HG03060 (cell line): ENCODE measurements around the gene WNK1.
"Not testable (repeated sequence)": the region's sequence is repeated elsewhere in the genome, so short reads cannot be mapped to it uniquely, and the experiment has no call there.

Experiments used
- ATAC-seq: cut with Tn5 transposase; IDR thresholded peaks from one replicate; pipeline ENCODE4 v1.9.1; 2021; ENCODE audit warnings: low read depth, moderate number of reproducible peaks; ENCODE audit not compliant: unreplicated experiment

WNK1 gene

DNA sequence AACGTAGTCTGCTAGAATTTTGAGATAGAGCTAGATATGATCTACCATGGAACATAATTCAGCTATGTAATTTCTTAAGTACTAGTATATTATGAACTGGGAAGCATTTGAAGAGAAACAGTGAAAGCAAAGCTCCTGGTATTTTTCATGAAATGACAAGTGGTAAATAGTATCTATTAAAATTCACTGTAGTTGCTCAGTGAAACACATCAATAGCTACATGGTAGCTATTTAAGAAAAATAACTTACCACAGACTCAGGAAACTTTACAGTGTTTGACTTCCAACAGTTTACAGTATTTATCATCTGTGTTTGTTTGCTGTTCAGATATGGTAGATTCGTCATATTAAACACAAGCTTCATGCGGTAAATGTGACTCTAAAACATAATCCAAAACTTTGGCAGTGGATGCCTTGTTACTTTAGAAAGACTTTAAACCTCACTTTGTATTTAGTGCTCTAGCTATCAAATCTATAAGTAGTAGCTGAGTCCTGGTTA, 25.2 kb downstream of the WNK1 start:
- no peak for ATAC-seq

DNA sequence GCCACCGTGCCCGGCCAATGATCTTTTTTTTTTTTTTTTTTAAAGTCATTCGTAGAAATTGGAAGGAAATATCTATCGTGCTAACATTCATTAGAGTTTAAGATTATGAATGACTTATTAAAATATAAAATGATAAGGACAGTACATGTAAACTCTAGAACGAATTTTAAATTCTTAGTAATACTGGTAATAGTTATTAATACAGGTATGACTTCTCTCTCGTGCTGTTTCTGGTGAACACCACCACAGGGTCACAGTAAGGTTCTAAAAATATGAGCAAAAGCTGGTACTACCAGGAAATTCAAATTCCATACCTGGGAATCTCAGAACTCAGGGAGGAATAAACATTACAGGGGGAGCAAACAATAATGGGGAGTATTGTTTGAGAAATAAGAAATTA, 26.2 kb downstream of the WNK1 start:
- no peak for ATAC-seq

DNA sequence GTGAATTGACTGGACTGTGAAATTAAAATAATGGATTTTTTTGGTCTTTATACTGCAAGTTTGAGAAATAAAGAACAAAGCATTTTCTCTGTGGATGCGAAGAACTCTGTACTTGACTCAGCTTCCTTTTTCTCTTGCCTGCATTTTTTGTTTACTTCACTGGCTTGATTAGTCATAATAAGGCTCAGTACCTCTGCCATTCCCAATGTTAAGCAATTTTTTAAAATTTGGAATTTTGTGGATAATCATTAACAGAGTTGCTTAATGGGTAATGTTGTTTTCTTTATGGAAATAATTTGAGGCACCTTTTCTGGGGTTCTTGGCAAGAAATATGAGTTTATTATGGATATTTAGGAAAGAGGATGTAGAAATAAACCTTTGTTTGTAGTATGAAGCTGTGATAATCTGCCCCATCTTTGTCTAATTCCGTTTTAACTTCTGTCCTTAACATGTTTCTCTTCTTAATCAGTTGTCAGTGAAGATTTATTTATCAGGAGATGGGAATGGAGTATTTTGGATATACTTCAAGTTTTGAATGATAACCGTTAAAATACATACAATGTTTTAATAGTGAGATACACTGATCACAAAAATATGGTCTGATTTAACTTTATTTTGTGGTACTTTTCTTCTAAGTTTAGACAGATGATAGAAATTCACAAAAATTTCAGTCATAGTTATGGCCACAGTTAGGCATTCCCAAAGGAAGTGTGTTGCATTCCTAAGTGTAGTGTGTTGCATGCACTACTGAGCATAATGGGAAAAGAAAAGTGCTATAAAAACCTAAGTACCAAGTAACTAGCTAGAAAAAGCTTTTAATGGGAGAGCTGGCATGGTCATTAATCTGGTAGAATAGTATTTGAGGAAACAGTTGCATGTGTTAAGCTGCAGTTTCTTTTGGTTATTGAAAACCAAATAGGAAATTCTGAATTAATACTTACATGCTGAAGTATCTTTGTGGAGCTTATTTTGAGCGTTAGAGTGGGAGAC, 27.7 kb downstream of the WNK1 start:
- no peak for ATAC-seq

DNA sequence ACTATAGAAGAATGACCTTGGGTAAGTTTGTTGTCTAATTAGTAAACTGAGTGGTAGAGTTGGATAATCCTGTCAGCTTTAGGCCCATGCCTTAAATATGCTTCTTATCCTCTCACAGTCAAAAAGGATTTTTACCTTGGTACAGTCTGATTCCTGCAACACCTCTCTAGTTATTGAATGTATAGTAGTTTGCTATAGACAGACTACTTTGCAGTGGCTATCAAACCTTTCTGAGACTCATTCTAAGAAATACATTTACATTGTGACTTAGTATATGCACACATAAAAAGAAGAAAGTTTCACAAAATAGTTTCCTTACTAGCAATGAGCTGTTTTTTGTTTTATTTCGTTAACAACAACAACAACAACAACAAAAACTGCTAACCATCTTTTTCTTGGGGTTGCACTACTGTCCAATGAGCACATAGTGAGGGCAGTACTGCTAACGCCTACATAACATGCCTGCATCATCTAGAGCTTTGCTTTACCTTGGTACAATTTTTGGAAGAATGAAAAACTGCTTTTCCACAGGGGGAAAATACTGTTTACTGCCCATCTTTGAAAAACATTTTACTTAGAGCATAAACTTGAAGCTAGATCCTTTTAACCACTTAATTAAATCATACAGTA, 28.5 kb downstream of the WNK1 start:
- ATAC-seq: no peak

DNA sequence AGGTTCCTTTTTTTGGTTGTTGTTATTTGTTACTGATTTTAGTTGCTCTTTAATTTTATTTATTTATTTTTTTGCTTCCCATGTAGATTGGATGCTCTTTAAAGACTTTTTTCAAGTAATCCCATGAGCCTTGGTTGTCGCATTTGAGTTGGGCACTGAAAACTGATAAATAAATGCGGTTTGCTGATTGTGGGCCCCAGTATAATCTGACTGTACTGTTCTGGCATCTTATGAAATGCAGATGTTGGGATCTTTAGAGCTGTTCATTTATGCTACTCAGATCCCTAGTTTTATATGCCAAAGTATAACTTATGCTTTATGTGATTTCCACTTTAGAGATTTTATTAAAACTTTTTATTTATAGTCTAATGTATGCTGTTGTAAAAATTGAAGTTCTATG, 33.3 kb downstream of the WNK1 start:
- ATAC-seq: no peak

DNA sequence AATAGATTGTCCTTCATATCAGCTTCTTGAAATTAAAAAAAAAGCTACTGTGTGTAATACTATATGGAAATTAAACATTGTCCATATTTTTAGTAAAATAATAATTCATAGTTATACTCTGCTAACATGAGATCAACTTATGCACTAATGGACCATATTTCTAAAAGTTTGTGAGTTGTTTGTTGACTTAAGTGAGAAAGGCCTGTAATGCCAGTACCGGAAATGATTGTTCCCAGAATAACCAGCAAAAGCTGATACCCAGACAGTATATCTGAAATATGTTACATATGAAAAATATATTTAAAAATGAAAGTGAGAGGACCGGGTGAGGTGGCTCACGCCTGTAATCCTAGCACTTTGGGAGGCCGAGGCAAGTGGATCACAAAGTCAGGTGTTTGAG, 35.9 kb downstream of the WNK1 start:
- no peak for ATAC-seq

DNA sequence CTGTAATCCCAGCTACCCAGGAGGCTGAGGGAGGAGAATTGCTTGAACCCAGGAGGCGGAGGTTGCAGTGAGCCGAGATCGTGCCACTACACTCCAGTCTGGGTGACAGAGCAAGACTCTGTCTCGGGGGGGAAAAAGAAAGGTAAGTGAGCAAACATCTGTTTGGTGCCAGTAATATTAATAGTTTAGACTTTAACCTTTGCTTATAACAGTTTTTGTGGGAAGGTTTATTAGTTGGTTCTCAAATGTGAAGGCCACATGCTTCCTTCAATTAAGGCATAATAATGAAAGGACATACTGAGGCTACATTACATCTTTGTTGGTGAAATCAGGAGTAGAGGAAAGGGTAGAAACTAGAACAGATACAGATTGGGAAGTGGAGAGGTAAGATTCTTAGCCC, 36.4 kb downstream of the WNK1 start:
- not testable (repeated sequence) for ATAC-seq

DNA sequence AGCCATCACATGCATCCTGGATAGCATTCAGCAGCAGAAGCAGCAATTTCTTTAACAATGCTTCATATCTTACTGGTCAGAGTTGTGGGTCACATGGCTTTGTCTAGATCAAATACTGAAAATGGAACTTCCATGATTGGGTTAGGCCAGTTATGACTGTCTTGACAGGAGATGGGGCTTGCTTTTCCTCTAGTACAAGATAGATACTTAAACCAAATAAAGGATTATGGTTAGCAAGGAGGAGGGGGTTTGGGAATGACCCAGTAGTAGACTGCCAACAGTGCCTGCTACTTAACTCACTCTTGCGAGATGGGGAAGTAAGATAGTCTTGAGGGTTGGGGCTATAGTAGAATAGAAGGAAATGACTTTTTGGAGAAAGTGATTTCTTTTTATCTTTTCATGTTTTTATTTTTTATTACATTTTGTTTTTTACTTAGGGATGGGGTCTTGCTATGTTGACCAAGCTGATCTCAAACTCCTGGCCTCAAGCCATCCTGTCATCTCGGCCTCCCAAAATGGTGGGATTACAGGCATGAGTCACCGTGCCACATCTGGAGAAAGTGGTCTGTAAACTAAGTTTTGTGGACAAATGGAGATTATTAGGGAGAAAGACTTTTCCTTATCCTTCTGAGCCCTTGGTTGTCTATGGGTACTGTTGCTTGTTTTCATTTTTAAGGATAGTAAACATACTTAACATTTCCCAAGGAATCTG, 37.6 kb downstream of the WNK1 start:
- ATAC-seq: no peak

DNA sequence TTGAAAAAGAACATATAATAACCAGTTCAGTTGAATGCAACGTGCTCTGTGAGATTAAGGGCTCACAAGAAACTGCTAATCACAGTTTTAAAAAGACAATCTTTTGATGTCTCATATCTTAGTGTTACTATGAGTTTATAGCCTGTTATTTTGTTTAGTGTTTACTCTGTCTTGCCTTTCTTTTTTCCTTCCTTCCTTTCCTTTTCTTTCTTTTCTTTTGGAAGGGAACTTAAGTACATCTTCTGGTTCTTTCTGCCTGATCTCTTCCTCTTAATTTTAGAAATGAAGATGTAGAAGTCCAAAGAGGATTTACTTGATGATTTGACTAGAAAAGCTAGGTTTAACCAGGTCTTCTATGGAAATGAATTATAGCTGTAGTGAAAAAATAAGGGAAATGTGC, 38.2 kb downstream of the WNK1 start:
- ATAC-seq: no peak

DNA sequence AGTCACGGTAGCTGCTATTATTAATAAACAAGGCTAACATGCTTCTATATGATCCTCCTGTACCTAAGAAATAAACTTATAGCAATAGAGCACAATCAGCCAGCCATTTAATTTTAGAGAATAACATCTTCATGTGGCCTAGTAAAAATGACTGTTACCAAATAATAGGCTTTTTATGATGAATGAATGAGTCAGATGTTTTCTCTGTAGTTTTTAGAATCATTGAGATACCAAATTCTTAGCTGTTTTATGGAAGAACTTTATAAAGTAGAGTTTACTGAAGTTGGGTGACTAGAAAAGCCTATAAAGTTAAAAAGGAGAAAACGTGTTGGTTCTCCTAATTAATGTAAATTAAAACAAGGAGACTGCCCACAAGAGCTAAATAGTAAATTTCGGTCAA, 40.7 kb downstream of the WNK1 start:
- no peak for ATAC-seq

DNA sequence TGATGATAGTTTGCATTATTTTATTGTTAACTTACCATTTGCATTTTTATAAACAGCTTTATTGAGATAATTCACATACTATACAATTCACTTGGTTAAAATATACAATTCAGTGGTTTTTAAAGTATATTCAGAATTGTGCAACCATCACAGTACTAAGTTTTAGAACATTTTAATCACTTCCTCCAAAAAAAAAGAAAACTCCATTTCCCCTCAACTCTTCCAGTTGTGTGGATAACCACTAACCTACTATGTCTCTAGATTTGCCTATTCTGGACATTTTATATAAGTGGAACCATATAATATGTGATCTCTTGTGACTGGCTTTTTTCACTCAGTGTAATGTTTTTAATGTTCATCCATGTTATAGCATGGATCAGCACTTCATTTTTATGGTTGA, 41.3 kb downstream of the WNK1 start:
- ATAC-seq: no peak

DNA sequence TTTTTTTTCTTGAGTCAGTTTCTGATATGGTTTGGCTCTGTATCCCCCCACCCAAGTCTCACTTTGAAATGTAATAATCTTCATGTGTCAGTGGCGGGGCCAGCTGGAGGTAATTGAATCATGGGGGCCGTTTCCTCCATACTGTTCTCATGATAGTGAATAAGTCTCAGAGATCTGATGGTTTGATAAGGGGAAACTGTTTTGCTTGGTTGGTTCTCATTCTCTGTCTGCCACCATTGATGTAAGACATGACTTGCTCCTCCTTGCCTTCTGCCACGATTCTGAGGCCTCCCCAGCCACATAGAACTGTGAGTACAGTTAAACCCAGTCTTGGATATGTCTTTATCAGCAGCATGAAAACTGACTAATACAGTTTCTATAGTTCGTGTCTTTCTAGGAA, 42.9 kb downstream of the WNK1 start:
- no peak for ATAC-seq

DNA sequence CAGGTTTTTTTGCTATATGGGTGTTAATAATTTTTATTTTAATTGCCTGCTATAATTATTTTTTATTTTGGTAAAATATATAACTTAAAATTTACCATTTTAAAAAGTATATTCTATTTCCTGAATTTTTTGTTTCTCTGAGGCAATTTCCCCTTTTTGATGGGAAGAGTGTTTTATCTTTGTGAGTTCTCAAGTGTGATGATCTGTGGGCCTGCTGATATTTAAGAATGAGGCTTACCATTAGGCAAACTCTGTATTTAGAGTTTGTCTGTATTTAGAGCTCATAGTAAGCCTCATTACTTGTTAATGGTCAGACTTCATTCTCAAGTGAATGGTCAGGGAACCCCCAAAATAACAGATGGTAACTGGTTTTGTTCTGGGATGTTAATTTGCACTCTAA, 48.0 kb downstream of the WNK1 start:
- no peak for ATAC-seq

DNA sequence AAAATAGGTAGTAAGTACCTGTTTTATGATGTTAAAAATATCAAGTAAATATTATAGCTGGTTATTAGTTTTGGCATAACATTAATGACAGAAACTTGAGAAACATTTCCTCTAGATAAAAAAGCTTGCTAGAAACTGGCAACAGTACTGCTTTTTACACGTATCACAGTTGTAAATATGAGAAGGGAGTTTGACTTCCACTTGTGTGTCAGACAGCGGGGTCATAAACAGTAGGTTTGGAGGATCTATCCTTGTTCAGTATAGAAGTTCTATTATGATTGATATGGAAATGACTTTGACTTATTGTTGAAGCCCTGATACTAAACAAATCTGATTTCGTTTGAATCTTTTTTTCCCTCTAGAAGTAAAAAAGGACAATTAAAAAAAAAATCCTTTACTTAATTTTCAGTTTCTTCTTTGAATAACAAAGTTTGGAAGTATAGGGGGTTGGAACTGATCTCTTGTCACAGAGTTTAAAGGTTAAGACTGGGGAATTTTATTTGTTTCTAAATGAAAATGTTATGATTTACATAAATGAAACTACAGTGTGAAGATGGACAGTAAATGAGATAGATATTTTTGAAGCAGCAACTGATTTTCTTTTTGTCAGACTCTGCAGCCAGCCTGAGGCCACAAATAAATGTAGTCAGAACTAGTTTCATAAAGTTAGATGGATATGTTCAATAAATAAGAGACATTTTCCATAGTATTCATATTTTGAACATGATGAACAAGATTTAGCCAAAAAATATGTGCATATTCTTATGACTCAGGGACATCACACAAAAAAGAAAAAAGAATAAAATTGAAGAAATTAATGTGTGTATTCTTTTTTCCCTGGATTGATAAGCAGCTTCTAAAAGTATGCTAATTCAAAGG, 50.1 kb downstream of the WNK1 start:
- no peak for ATAC-seq

DNA sequence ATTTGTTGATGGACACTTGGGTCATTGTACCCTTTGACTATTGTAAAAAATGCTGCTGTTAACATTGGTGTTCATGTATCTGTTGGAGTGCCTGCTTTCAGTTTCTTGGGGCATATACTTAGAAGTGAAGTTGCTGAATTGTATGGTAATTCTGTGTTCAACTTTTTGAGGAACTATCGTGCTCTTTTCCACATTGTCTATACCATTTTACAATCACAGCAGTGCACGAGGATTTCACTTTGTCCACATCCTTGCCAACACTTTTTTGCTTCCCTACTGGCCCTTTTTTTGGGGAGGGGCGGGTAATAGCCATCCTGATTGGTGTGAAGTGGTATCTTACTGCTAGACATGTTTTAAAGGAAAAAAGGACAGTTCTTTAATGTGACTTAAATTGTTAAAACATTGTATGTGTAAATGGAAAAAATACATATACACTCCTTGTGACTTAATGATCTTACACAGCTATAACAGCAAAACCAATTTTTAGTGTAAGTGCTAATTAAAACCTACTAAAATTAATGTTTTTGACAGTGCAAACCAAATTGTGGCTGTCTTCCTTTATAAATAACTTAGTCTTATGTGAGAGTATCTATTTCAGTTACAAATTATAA, 52.7 kb downstream of the WNK1 start:
- no peak for ATAC-seq

DNA sequence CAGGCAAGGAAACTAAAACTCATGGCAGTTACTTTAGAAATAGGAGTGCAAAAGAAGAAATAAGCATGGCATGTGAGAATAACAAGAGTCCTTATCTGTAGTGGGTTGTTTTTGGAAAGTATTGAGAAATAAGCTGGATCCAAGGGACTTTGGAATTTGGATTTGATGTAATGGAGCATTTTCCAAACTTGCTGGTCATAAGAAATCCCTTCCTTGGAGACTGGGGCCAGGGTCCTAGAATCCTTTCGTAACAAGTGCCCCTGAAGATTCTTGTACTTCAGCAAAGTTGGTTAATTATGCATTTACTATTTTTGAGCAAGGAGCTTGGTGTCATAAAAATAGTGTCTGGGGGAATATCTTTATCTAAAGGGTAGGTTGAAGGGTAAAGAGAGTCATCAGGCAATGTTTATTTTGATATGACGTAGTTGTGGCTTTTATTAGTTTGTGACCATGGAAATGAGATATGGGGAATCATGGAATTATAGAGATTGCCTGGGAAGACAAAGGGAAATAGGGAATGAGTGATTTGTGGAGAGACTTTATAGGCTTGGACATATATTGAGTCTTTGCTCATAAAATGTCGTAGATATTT, 53.9 kb downstream of the WNK1 start:
- no peak for ATAC-seq

DNA sequence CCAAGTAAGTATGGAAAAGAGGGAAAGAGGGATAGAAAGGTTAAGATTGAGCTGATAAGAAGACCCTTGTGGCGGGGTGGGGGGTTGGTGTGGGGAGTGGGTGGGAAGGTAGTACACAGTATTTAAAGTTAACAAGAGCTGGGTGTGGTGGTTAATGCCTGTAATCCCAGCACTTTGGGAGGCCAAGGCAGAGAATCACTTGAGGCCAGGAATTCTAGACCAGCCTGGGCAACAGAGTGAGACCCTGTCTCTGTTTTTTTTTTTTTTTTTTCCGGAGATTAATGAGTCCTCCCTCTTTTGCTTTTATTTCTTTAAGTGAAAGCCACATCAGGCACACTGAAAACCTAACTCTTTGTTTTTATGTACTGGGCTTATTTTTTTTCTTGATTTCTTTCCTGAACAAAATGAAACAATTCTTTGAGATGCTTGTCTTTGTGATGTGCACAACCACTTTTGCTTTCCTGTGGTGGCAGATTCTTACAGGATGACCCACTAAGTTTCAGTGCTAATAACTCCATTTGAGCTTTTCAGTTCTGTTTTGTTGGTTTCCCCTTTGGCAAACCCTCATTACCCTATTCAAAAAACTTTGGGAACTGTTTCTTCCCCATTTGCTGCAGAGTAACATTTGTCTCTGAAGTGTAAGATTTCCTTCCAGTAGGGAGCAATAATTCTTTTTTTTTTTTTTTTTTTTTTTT, 54.8 kb downstream of the WNK1 start:
- no peak for ATAC-seq

DNA sequence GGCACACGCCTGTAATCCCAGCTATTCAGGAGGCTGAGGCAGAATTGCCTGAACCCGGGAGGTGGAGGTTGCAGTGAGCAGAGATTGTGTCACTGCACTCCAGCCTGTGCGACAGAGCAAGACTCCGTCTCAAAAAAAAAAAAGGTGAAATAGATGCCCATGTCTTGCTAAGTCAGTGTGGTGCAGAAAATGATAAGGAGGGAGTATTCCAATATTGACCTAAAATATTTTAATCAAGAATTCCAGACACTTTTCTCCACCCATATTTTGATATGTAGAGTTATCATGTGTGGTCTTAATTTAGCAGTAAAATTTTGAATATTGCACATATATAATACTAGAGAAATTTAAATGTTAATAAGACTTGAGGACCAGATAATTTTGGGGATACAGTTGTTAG, 57.7 kb downstream of the WNK1 start:
- ATAC-seq: no peak
